Hepatocyte (in vitro differentiated cells): ENCODE measurements around the gene ITGAD. TPM values are rescaled to one million over a fixed set of nuclear protein-coding genes. Genes with fewer than 3 reads are reported as not detected.

ENCODE experiments used
- DNase-seq: peaks from one replicate; pipeline ENCODE4 v3.0.0-alpha.2; 2016; ENCODE audit warnings: low spot score
- H2AFZ ChIP-seq: fragments of 200-600 bp; sonication (generic); 2 replicates; pipeline ENCODE4 v1.6.0; 2016; ENCODE audit warnings: antibody characterized with exemption, mild to moderate bottlenecking
- H3K27ac ChIP-seq: fragments of 200-600 bp; sonication (generic); 2 replicates; pipeline ENCODE4 v1.5.1; 2016; ENCODE audit warnings: mild to moderate bottlenecking
- H3K27me3 ChIP-seq: fragments of 200-600 bp; sonication (generic); 2 replicates; pipeline ENCODE4 v1.6.1; 2016
- H3K36me3 ChIP-seq: fragments of 200-600 bp; sonication (generic); replicated peaks from 2 replicates; pipeline ENCODE4 v1.5.1; 2016; ENCODE audit warnings: low read depth; ENCODE audit not compliant: insufficient read depth
- H3K4me1 ChIP-seq: fragments of 200-600 bp; sonication (generic); 2 replicates; pipeline ENCODE4 v1.5.1; 2016; ENCODE audit warnings: mild to moderate bottlenecking, moderate library complexity; ENCODE audit not compliant: insufficient read depth
- H3K4me2 ChIP-seq: fragments of 200-600 bp; sonication (generic); 2 replicates; pipeline ENCODE4 v1.6.0; 2016
- H3K4me3 ChIP-seq: fragments of 200-600 bp; sonication (generic); 2 replicates; pipeline ENCODE4 v1.5.1; 2016; ENCODE audit warnings: mild to moderate bottlenecking
- H3K79me2 ChIP-seq: fragments of 200-600 bp; sonication (generic); 2 replicates; pipeline ENCODE4 v1.6.0; 2017; ENCODE audit warnings: mild to moderate bottlenecking
- H3K9me2 ChIP-seq: fragments of 200-600 bp; sonication (generic); replicated peaks from 2 replicates; pipeline ENCODE4 v1.6.0; 2017; ENCODE audit warnings: mild to moderate bottlenecking; ENCODE audit not compliant: insufficient read depth
- H3K9me3 ChIP-seq: fragments of 200-600 bp; sonication (generic); 2 replicates; pipeline ENCODE4 v1.5.1; 2016; ENCODE audit warnings: low read depth, mild to moderate bottlenecking
- H4K20me1 ChIP-seq: fragments of 200-600 bp; sonication (generic); 2 replicates; pipeline ENCODE4 v1.6.0; 2016; ENCODE audit warnings: mild to moderate bottlenecking; ENCODE audit not compliant: insufficient read depth, poor library complexity, severe bottlenecking
- CTCF ChIP-seq: fragments of 200-600 bp; sonication (generic); IDR thresholded peaks from 2 replicates; pipeline ENCODE4 v1.5.1; 2016; ENCODE audit warnings: antibody characterized with exemption, mild to moderate bottlenecking; ENCODE audit not compliant: poor library complexity
- EZH2 ChIP-seq: fragments of 200-600 bp; sonication (generic); IDR thresholded peaks from 2 replicates; pipeline ENCODE4 v1.6.1; 2016; ENCODE audit warnings: antibody characterized with exemption, mild to moderate bottlenecking, borderline replicate concordance
- EZH2phosphoT487 ChIP-seq: fragments of 200-600 bp; sonication (generic); IDR thresholded peaks from one replicate; pipeline ENCODE4 v1.6.1; 2018; ENCODE audit warnings: antibody characterized with exemption, mild to moderate bottlenecking, low read depth, moderate library complexity; ENCODE audit not compliant: unreplicated experiment, severe bottlenecking
- WGBS: methylation state at CpG from one replicate; pipeline ENCODE4 v1.1.6; 2016; ENCODE audit warnings: low lambda C conversion rate; ENCODE audit errors: missing lambda C conversion rate; 5-methylcytosine and 5-hydroxymethylcytosine counted together
- polyA plus RNA-seq: library from polyadenylated mRNA; unstranded; fragments of >200 nt; fragmentation: Nextera tagmentation; extraction: Ambion mirVana; gene quantifications from 2 replicates; pipeline ENCODE4 v1.2.1, GENCODE V29; 2016
- total RNA-seq: library from RNA; depleted of rRNA; stranded (reverse); fragments of >200 nt; gene quantifications from 2 replicates; pipeline ENCODE4 v1.2.3, GENCODE V29; 2014

Gene ITGAD
- total and polyA plus RNA-seq, 2 experiments from 2014 or later = not detected

- no peaks in the 10 kb centered on the region for H3K36me3 ChIP-seq
- no peaks in the 10 kb centered on the region for H3K9me3 ChIP-seq
- WGBS = 90% methylated on average over 5 of the region's 5 CpGs
- H3K9me2 ChIP-seq = no peaks in the 10 kb centered on the region
- no peak for DNase-seq
- TF ChIP-seq CTCF (no peak), EZH2phosphoT487 (no peak), EZH2 (no peak)
- peaks cover under 1% of the 10 kb centered on the region for H3K27me3 ChIP-seq
- no peak overlapping the region for H3K4me3 ChIP-seq
- H3K79me2 ChIP-seq = no peaks in the 10 kb centered on the region
- H3K4me1 ChIP-seq = no peaks in the 10 kb centered on the region
- no peak overlapping the region for H3K27ac ChIP-seq
- no peaks in the 10 kb centered on the region for H4K20me1 ChIP-seq
- no peak overlapping the region for H3K4me2 ChIP-seq
- no peak overlapping the region for H2AFZ ChIP-seq
Measured at GRCh38 chr16:31417916-31418315, 24.8 kb downstream of the ITGAD start.

GRCh38 chr16:31420037-31420436 lies 26.9 kb downstream of the ITGAD start:
- H3K4me2 ChIP-seq = no peak overlapping the region
- H3K9me3 ChIP-seq = no peaks in the 10 kb centered on the region
- no peak overlapping the region for H3K4me3 ChIP-seq
- TF ChIP-seq EZH2 (no peak), CTCF (no peak), EZH2phosphoT487 (no peak)
- H3K36me3 ChIP-seq = no peaks in the 10 kb centered on the region
- no peak overlapping the region for H3K27ac ChIP-seq
- H3K27me3 ChIP-seq = peaks cover 3% of the 10 kb centered on the region
- no peak overlapping the region for H2AFZ ChIP-seq
- no peaks in the 10 kb centered on the region for H3K9me2 ChIP-seq
- DNase-seq = no peak
- no peaks in the 10 kb centered on the region for H3K79me2 ChIP-seq
- no peaks in the 10 kb centered on the region for H3K4me1 ChIP-seq
- no peaks in the 10 kb centered on the region for H4K20me1 ChIP-seq
- 90% methylated on average over 3 of the region's 3 CpGs for WGBS

GRCh38 chr16:31421587-31421986 lies 28.5 kb downstream of the ITGAD start:
- Histone ChIP-seq H3K36me3 (no peaks in the 10 kb centered on the region), H3K4me3 (no peak overlapping the region), H4K20me1 (no peaks in the 10 kb centered on the region), H3K4me2 (no peak overlapping the region), H3K9me3 (no peaks in the 10 kb centered on the region), H2AFZ (no peak overlapping the region), H3K27me3 (peaks cover 3% of the 10 kb centered on the region), H3K9me2 (no peaks in the 10 kb centered on the region), H3K27ac (no peak overlapping the region), H3K4me1 (no peaks in the 10 kb centered on the region), H3K79me2 (no peaks in the 10 kb centered on the region)
- TF ChIP-seq EZH2 (no peak), CTCF (no peak), EZH2phosphoT487 (no peak)
- no peak for DNase-seq
- 82% methylated on average over 6 of the region's 6 CpGs for WGBS

GRCh38 chr16:31423241-31423640 lies 30.1 kb downstream of the ITGAD start:
- TF ChIP-seq CTCF (no peak), EZH2phosphoT487 (no peak), EZH2 (no peak)
- H3K27me3 ChIP-seq = peaks cover 3% of the 10 kb centered on the region
- no peaks in the 10 kb centered on the region for H4K20me1 ChIP-seq
- H3K27ac ChIP-seq = no peak overlapping the region
- no peaks in the 10 kb centered on the region for H3K36me3 ChIP-seq
- DNase-seq = no peak
- no peaks in the 10 kb centered on the region for H3K9me2 ChIP-seq
- H3K4me2 ChIP-seq = no peak overlapping the region
- no peaks in the 10 kb centered on the region for H3K4me1 ChIP-seq
- WGBS = 72% methylated on average over 3 of the region's 3 CpGs
- no peak overlapping the region for H2AFZ ChIP-seq
- no peaks in the 10 kb centered on the region for H3K79me2 ChIP-seq
- no peak overlapping the region for H3K4me3 ChIP-seq
- no peaks in the 10 kb centered on the region for H3K9me3 ChIP-seq
